H1 (cell line): ENCODE data around the gene HCK. TPM values are rescaled to one million over a fixed set of nuclear protein-coding genes. Genes with fewer than 3 reads are reported as not detected.

Source experiments
- ASH2L ChIP-seq: fragments of 200-600, 300-600 bp; sonication (generic); IDR thresholded peaks from one replicate; pipeline ENCODE4 v1.7.1; 2017; ENCODE audit warnings: low read length
- FOSL1 ChIP-seq: IDR thresholded peaks from 2 replicates; pipeline ENCODE4 v1.6.1; 2011; ENCODE audit warnings: mild to moderate bottlenecking, low read depth, low read length, moderate library complexity; ENCODE audit not compliant: insufficient read depth
- JUND ChIP-seq: IDR thresholded peaks from 2 replicates; pipeline ENCODE4 v1.6.1; 2011; ENCODE audit warnings: mild to moderate bottlenecking, improper control_type of control experiment, low read length
- RAD21 ChIP-seq, 2 experiments: IDR thresholded peaks in 1 of 2; conservative IDR thresholded peaks in 1 of 2; 2 replicates each; pipeline ENCODE4 v1.6.1; 2011; ENCODE audit warnings: low read depth in 2 of 2, low read length in 2 of 2, improper control_type of control experiment in 1 of 2, inconsistent platforms in 1 of 2, mild to moderate bottlenecking in 1 of 2, moderate library complexity in 1 of 2
- SAP30 ChIP-seq: fragments of 300-600 bp; sonication (generic); IDR thresholded peaks from 2 replicates; pipeline ENCODE4 v1.7.1; 2012; ENCODE audit warnings: low read length, moderate library complexity, mild to moderate bottlenecking, inconsistent platforms; ENCODE audit not compliant: insufficient read depth, insufficient replicate concordance
- polyA plus RNA-seq, 7 experiments: library from polyadenylated mRNA; depleted of rRNA in 3 of 7; stranded (reverse) in 5 of 7; unstranded in 2 of 7; fragments of >200 nt in 5 of 7; fragments of 200-250 nt in 2 of 7; gene quantifications; 1 replicate in 5 of 7; 2 replicates in 1 of 7; 4 replicates in 1 of 7; pipeline versions ENCODE4 v1.2.1 to v1.2.3, GENCODE V29; 2011 to 2013; ENCODE audit warnings: missing spikeins in 2 of 7, mixed read lengths in 2 of 7
- total RNA-seq: library from RNA; stranded (reverse); fragmentation: NEBNext Ultra II Directional; extraction: Animal tissue kit (Norgen Biotek cat#: 25700); gene quantifications from 2 replicates; pipeline ENCODE4 v1.2.1, GENCODE V29; 2021
- TF ChIP-seq, protein P1 (sequence below): IDR thresholded peaks from 2 replicates; pipeline ENCODE4 v1.6.1; 2011; ENCODE audit warnings: low read length, improper control_type of control experiment

HCK gene
- total and polyA plus RNA-seq, 2 of the 8 experiments (the other 6 are each of a cell fraction or from before 2014, with no cell fraction given) = 0.37 to 4.3 TPM

- TF ChIP-seq SAP30 (no peak), FOSL1 (no peak), JUND (no peak), ASH2L (no peak), RAD21 (IDR thresholded peaks at IDR 0.05 in 1 of 2, conservative IDR thresholded peaks at IDR 0.05 in 1 of 2; ENCODE audit: low read depth in 2 of 2, low read length in 2 of 2) (no peak)
- TF ChIP-seq, protein P1, sequence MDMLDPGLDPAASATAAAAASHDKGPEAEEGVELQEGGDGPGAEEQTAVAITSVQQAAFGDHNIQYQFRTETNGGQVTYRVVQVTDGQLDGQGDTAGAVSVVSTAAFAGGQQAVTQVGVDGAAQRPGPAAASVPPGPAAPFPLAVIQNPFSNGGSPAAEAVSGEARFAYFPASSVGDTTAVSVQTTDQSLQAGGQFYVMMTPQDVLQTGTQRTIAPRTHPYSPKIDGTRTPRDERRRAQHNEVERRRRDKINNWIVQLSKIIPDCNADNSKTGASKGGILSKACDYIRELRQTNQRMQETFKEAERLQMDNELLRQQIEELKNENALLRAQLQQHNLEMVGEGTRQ = no peak
Observed at GRCh38 chr20:32130965-32131364, 78.9 kb downstream of the HCK start (continued).
